ENCODE results near the gene ITPR1. TPM values are rescaled to one million over a fixed set of nuclear protein-coding genes. Genes with fewer than 3 reads are reported as not detected.

Gene ITPR1
- total RNA-seq, 2 experiments from 2014 or later: 84.4 to 104 TPM

GRCh38 chr3:4778740-4779139, 285.6 kb downstream of the ITPR1 start:
- Histone ChIP-seq H3K27ac (ENCODE audit: low read depth, low read length, poor library complexity, severe bottlenecking) (no peak overlapping the region), H3K4me1 (ENCODE audit: insufficient read depth, low read length, poor library complexity, severe bottlenecking) (no peaks in the 10 kb centered on the region), H3K36me3 (ENCODE audit: insufficient read depth, low read length) (peaks cover 65% of the 10 kb centered on the region), H2AFZ (ENCODE audit: low read length) (no peak overlapping the region), H4K20me1 (ENCODE audit: insufficient read depth, low read length) (no peaks in the 10 kb centered on the region), H3K4me3 (ENCODE audit: low read depth, low read length, poor library complexity, severe bottlenecking) (no peak overlapping the region), H3K9me2 (ENCODE audit: insufficient read depth, low read length) (no peaks in the 10 kb centered on the region), H3K4me2 (ENCODE audit: low read length) (no peak overlapping the region), H3K79me2 (ENCODE audit: insufficient read depth, low read depth, low read length) (no peaks in the 10 kb centered on the region), H3K9me3 (ENCODE audit: low read length) (no peaks in the 10 kb centered on the region)
- ChIA-PET POLR2A (no interaction called here), CTCF (ENCODE audit: unreplicated experiment) (no interaction called here)
- TF ChIP-seq EZH2phosphoT487 (IDR thresholded peaks at IDR 0.05; ENCODE audit: borderline replicate concordance, low read depth, low read length) (no peak), CTCF (conservative IDR thresholded peaks at IDR 0.05; ENCODE audit: low read length) (no peak)
- BruUV-seq (replicated peaks): no TSS peak
- intact Hi-C loops (cut with micrococcal nuclease; ENCODE audit: unreplicated experiment): no loop called here
- no peak for DNase-seq (ENCODE audit: low spot score)

GRCh38 chr3:4780545-4780957, 287.4 kb downstream of the ITPR1 start:
- no peak for DNase-seq (ENCODE audit: low spot score)
- no peaks in the 10 kb centered on the region for H3K9me3 ChIP-seq (ENCODE audit: low read length)
- no peaks in the 10 kb centered on the region for H3K9me2 ChIP-seq (ENCODE audit: insufficient read depth, low read length)
- H3K27ac ChIP-seq (ENCODE audit: low read depth, low read length, poor library complexity, severe bottlenecking): no peak overlapping the region
- H4K20me1 ChIP-seq (ENCODE audit: insufficient read depth, low read length): no peaks in the 10 kb centered on the region
- POLR2A ChIA-PET: interaction anchor here (0.9 kb wide), 1 partner anchor 321 kb away, joined by 4 read pairs; no protein-coding TSS in a partner anchor
- H3K4me2 ChIP-seq (ENCODE audit: low read length): no peak overlapping the region
- H3K4me3 ChIP-seq (ENCODE audit: low read depth, low read length, poor library complexity, severe bottlenecking): no peak overlapping the region
- BruUV-seq (replicated peaks): no TSS peak
- H3K36me3 ChIP-seq (ENCODE audit: insufficient read depth, low read length): peaks cover 58% of the 10 kb centered on the region
- CTCF ChIA-PET (ENCODE audit: unreplicated experiment): no interaction called here
- H2AFZ ChIP-seq (ENCODE audit: low read length): no peak overlapping the region
- no peaks in the 10 kb centered on the region for H3K79me2 ChIP-seq (ENCODE audit: insufficient read depth, low read depth, low read length)
- H3K4me1 ChIP-seq (ENCODE audit: insufficient read depth, low read length, poor library complexity, severe bottlenecking): no peaks in the 10 kb centered on the region
- intact Hi-C loops (cut with micrococcal nuclease; ENCODE audit: unreplicated experiment): no loop called here
- TF ChIP-seq CTCF (conservative IDR thresholded peaks at IDR 0.05; ENCODE audit: low read length) (no peak), EZH2phosphoT487 (IDR thresholded peaks at IDR 0.05; ENCODE audit: borderline replicate concordance, low read depth, low read length) (no peak)

DNA sequence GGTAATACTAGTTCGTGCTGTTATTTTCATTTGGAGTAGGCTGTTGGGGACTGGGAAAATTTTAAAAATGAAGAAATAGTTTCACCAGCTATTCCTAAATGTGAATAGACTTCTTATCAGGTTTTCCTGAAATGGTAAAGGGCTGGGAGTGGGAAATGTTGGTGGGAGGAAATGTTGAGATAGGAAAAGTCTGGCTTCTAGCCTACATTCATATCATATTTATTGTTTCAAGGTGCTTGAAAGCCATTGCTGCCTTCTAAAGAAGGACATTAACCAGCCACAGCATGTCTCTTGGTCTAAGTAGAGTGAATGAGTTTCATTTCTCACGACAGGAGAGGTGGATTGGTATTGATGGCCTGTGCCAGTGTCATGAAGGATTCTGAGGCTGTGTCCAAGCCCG, 288.9 kb downstream of the ITPR1 start:
- intact Hi-C loops (cut with micrococcal nuclease; ENCODE audit: unreplicated experiment): no loop called here
- POLR2A ChIA-PET: interaction anchor here (1.1 kb wide), 1 partner anchor 16 kb away, joined by 3 read pairs; no protein-coding TSS in a partner anchor
- Histone ChIP-seq H3K4me1 (ENCODE audit: insufficient read depth, low read length, poor library complexity, severe bottlenecking) (no peaks in the 10 kb centered on the region), H3K27ac (ENCODE audit: low read depth, low read length, poor library complexity, severe bottlenecking) (no peak overlapping the region), H3K36me3 (ENCODE audit: insufficient read depth, low read length) (peaks cover 52% of the 10 kb centered on the region), H4K20me1 (ENCODE audit: insufficient read depth, low read length) (no peaks in the 10 kb centered on the region), H2AFZ (ENCODE audit: low read length) (no peak overlapping the region), H3K4me3 (ENCODE audit: low read depth, low read length, poor library complexity, severe bottlenecking) (no peak overlapping the region), H3K79me2 (ENCODE audit: insufficient read depth, low read depth, low read length) (no peaks in the 10 kb centered on the region), H3K4me2 (ENCODE audit: low read length) (no peak overlapping the region), H3K9me3 (ENCODE audit: low read length) (no peaks in the 10 kb centered on the region), H3K9me2 (ENCODE audit: insufficient read depth, low read length) (no peaks in the 10 kb centered on the region)
- BruUV-seq (replicated peaks): no TSS peak
- CTCF ChIA-PET (ENCODE audit: unreplicated experiment): no interaction called here
- TF ChIP-seq EZH2phosphoT487 (IDR thresholded peaks at IDR 0.05; ENCODE audit: borderline replicate concordance, low read depth, low read length): no peak
- no peak for TF ChIP-seq CTCF (conservative IDR thresholded peaks at IDR 0.05; ENCODE audit: low read length)
- no peak for DNase-seq (ENCODE audit: low spot score)
